ENCODE results near the gene PPP1R3G.

GRCh38 chr6:5078121-5078669, 6.9 kb upstream of the PPP1R3G start:
- TF ChIP-seq CTCF (IDR thresholded peaks at IDR 0.05) (peak in 9 of 12 donors; percentile 15 to 43 (median 31)), POLR2A (IDR thresholded peaks at IDR 0.05) (no peak)

Measured in heart left ventricle (tissue), 13 donors.